Thyroid gland (tissue), 4 donors: ENCODE measurements around the gene TPGS2.

ENCODE experiments used
- CTCF ChIP-seq, 6 experiments: fragments of 200-600 bp in 3 of 6; fragments of 450-650 bp in 3 of 6; sonication (generic) in 3 of 6; IDR thresholded peaks; one replicate each; pipeline ENCODE4 v1.5.1; 2016 to 2019; ENCODE audit warnings: antibody characterized with exemption in 6 of 6, mild to moderate bottlenecking in 2 of 6, inconsistent platforms in 1 of 6, moderate library complexity in 1 of 6
- POLR2A ChIP-seq, 2 donors: fragments of 450-650 bp; IDR thresholded peaks; one replicate each; pipeline ENCODE4 v1.6.1; 2017; ENCODE audit warnings: antibody characterized with exemption in 2 of 2, mild to moderate bottlenecking in 2 of 2, moderate library complexity in 1 of 2

GRCh38 chr18:36848609-36849008 lies 19.8 kb upstream of the TPGS2 start:
- no peak for TF ChIP-seq POLR2A (IDR thresholded peaks at IDR 0.05)
- TF ChIP-seq CTCF (IDR thresholded peaks at IDR 0.05), result no peak
